HG02981 (cell line): ENCODE results near the gene PEX5L.
A peak's percentile ranks its signal among the peaks of the same experiment; 100 is the strongest.
"Not testable (repeated sequence)": the region's sequence is repeated elsewhere in the genome, so short reads cannot be mapped to it uniquely, and the experiment has no call there.

ENCODE experiments used
- ATAC-seq: cut with Tn5 transposase; IDR thresholded peaks from one replicate; pipeline ENCODE4 v1.9.1; 2021; ENCODE audit warnings: mild to moderate bottlenecking, moderate library complexity; ENCODE audit not compliant: unreplicated experiment

PEX5L gene, protein sequence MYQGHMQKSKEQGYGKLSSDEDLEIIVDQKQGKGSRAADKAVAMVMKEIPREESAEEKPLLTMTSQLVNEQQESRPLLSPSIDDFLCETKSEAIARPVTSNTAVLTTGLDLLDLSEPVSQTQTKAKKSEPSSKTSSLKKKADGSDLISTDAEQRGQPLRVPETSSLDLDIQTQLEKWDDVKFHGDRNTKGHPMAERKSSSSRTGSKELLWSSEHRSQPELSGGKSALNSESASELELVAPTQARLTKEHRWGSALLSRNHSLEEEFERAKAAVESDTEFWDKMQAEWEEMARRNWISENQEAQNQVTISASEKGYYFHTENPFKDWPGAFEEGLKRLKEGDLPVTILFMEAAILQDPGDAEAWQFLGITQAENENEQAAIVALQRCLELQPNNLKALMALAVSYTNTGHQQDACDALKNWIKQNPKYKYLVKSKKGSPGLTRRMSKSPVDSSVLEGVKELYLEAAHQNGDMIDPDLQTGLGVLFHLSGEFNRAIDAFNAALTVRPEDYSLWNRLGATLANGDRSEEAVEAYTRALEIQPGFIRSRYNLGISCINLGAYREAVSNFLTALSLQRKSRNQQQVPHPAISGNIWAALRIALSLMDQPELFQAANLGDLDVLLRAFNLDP

DNA sequence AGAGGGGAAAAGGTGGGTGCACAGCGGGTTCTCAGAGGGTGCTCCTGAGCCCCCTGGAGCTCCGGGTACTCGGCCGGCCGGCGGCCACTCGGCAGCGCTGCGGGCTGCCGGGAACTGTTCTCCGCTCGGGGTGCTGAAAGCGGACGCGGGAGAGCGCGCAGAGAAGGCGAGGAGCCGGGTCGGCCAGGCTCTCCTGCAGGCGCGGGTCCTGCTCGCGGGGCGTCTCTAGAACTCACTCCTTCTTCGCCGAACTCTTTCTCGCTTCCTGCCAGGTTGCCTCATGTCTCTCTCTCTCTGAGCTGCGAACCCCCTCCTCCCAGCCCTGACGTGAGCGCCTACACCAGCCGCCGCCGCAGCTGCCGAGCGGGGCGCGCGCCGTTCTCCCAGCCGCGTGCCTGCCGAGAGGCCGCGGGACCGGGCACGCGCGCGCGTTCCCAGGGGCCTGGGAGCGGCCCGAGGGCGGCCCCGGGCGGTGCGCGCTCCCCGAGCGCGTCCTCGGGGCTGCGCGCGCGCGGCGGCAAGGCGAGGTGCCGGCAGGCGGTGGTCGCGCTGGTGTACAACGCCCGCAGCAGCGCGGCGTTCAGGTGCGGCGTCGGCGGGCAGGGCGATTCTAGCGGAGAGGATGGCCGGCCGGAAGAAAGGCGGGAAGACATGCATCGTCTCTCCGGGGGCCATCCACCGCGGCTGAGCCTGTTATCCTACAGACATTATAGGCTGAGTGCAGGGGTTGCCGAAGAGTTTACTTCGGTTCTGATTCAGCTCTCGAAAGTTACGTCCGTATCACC, at the start of gene PEX5L:
Gene PEX5L (minus strand): TSS at position 267 of the 785 bp plus-strand sequence. CDS start 338 bp downstream, outside the sequence.
- peak; percentile 83 for ATAC-seq

DNA sequence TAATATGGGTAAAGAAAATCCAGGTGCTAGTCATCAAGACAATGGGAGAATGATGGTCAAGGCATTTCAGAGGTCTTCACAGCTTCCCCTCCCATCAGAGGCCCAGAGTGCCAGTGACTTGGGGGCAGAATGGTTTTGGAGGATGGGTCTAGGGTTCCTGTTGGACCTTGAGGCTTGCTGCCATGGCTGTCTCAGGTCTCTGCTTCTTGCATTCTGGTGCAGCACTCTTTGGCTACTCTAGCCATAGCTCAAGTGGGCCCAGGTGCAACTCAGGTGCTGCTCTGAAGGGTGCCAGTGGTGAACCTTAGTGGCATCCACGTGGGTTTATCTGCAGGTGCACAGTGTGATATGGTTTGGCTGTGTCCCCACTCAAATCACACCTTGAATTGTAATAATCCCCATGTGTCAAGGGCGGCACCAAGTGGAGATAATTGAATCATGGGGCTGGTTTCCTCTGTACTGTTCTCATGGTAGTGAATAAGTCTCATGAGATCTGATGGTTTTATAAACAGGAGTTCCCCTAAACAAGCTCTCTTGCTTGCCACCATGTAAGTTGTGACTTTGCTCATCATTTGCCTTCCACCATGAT, 48.5 kb upstream of the PEX5L start:
- no peak for ATAC-seq

DNA sequence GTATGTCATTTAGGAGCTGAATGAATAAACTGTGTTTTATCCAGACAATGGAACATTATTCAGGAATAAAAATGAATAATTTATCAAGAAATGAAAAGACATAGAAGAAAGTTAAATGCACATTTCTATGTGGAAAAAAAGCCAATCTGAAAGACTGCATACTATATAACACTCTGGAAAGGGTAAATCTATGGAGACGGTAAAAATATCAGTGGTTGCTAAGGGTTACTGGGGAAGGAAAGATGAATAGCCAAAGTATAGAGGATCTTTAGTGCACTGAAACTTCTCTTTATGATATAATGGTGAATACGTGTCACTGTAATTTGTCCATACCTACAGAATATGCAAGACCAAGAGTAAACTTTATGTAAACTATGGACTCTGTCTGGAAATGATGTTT, 46.0 kb upstream of the PEX5L start:
- no peak for ATAC-seq

DNA sequence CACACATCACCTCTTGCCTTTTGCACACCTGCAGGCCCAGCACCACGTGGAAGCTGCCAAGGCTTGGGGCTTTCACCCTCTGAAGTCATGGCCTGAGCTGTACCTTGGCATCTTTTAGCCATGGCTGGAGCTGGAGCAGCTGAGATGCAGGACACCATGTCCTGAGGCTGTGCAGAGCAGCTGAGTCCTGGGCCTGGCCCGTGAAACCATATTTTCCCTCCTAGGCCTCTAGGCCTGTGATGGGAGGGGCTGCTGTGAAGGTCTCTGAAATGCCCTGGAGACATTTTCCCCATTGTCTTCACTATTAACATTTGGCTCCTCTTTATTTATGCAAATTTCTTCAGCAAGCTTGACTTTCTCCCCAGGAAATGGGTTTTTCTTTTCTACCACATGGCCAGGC, 41.9 kb upstream of the PEX5L start:
- no peak for ATAC-seq

DNA sequence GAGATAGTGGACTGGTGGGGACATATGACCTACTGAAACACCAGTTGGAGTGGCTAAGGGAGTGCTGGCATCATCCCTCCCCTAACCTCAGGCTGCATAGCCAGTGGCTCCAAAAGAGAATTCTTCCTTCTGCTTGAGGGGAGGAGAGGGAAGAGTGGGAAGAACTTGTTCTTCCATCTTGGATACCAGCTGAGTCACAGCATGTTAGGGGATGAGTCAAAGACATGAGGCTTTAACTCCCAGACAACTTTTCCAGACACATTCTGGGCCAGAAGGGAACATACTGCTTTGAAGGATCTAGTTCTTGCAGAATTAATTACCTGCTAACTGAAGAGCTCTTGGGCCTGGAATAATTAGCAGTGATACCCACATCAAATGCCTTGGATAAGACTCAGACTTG, 36.8 kb upstream of the PEX5L start:
- no peak for ATAC-seq

DNA sequence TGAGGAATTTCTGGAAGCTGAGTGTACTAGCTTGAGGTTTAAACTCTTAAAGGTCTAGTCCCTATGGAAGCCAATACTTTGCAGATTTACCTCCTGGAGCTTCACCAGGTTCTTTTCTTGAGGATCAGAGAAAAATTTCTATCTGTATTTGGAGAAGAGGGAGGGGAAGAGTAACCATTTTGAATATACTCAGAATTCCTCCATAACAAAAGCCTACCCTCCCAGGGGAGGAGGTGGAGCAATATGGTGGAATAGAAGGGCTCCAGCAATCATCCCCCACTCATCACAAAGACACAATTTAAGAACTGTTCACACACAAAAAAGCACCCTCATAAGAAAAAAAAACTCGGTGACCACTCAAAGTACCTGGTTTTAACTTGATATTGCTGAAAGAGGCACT, 36.0 kb upstream of the PEX5L start:
- no peak for ATAC-seq

DNA sequence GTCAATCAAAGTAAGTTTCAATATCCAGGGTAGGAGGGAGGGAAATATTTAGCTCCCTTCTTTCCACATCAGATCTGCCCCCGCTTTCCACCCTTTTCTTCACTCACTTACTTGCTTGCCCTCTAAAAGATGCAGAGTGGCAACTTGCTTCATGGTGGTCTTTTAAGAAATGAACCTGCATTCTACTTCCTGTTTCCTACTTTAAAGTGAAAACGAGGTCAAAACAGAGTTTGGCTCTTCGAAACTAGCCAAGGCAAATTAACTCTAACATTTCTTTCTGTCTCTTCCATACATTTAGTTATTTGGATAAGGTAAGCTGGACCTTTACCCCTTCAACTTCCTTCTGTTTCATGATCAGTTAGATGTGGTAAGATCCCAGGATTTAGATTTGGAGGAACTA, 34.2 kb upstream of the PEX5L start:
- no peak for ATAC-seq

DNA sequence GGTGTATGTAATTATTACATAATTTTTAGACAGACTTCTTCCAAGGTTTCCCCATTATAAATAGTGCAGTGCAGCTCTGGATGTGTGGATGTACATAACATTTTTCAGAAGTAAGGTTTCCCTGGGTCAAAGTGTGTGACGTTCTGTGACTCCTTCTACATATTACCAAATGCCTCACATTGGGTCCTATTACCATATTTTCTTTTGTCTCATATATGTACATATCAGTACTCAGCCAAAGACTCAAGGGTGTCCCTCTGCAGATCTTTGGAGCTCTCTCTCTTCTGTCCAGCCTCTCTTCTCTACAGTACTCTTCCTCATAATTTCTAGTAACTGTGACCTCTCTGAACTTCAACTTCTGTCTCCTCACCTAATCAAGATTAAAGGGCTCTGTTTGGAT, 31.3 kb upstream of the PEX5L start:
- no peak for ATAC-seq

DNA sequence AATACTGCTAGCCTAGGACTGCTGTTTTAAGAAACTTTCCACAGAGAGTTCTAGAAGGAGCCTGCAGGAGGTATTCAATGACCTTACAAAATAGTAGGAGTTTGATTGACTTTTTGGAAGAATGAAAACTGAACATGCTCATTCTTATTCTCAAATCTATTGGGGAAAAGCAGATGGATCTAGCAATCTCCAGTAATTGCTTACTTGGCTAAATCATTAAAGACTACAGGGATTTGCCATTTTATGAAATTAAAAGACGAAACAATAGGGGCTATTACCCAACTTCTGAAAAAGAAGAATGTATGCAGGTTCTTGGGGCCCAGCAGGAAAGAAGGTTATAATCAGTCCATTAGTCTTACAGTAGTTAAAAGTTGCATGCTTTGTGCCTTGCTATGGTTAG, 29.9 kb upstream of the PEX5L start:
- no peak for ATAC-seq

DNA sequence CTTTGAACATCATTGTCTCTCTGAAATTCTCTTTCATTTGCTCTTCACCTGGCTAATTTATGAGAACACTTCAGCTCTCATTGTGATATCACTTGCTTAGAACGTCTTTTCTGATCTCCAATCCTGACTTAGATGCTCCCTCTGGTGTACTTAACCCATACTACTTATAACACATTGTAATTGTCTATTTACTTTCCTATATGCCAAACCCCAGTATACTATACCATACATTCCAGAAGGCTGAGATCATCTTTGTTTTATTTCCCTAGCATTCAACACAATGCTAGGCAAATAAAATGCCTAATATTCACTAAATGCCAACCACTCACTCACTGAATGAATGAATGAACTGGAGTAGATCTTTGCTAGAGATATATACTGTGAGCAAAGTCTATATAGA, 27.0 kb upstream of the PEX5L start:
- no peak for ATAC-seq

DNA sequence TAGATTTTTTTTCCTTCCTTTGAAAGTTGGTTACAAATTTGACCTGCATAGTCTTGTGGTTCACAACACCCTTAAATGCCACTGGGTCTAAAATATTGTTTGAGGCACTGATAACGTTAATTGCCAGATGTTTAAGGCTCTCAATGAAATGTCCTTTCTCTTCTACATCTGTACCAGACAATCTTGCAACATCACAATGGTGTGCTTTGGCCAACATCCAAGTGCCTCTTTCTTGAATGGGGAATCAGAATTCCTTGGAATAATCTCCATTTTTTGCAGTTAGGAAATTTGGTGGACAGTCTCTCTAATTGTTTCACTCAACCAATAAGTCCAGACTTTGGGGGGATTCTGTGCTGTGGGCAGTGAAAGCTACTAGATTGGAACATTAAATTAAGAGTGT, 26.0 kb upstream of the PEX5L start:
- no peak for ATAC-seq

DNA sequence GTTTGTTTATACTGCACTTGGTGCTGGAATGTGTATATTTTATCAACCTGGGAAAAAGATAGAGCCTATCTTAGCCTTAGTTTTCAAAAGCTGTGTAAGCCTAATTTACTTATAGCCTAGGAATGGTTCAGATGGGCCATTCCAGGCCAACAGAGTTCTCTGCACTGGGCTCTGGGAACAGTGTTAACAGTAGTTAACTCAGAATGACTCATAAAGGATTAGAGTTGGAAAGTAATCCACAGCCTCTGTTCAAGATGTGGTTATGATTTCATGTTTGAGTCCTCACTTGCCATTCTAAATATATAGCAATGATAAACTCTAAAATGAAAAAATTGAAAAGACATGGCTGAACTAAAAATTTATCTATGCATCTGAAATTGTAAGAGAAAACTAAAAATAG, 22.6 kb upstream of the PEX5L start:
- no peak for ATAC-seq

DNA sequence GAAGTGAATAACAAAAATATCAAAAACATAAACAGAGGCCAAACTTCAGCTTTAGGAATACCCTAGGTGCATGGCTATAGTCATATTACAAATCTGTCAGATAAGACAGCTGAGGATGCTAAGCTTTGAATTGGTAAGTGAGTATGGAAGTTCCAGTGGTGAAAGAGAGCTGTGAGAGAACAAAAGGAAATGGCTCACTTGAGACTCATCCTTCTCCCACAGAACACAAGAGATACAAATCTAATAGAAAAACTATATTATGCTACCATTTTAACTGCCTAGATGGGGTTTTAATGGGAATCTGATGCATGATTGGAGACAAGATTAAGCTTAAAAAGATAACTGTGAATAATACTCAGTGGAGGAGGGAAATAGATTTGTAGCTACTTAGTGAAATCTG, 21.5 kb upstream of the PEX5L start:
- no peak for ATAC-seq

DNA sequence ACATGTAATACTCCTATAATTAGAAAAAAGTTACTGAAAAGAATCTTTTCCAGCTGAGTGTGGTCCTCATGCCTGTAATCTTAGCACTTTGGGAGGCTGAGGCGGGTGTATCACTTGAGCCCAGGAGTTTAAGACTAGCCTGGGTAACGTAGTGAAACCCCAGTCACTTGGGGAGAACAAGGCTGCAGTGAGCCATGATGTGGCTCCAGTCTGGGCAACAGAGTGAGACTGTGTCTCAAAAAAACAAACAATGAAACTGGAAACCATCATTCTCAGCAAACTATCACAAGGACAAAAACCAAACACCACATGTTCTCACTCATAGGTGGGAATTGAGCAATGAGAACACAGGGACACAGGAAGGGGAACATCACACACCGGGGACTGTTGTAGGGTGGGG, 18.9 kb upstream of the PEX5L start:
- ATAC-seq: not testable (repeated sequence)

DNA sequence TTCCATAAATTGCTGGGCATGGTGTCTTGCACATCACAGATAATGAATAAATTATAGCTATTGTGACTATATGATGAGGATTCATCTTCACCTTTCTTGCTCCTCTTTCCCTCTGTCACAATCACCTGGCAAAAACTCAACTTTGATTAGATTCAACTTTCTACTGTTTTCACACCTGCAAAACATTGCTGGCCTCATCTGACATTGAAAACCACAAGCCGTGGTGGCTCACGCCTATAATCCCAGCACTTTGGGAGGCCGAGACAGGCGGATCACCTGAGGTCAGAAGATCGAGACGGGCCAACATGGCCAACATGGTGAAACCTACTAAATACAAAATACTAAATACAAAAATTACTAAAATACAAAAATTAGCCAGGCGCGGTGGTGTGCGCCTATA, 12.7 kb upstream of the PEX5L start:
- no peak for ATAC-seq

DNA sequence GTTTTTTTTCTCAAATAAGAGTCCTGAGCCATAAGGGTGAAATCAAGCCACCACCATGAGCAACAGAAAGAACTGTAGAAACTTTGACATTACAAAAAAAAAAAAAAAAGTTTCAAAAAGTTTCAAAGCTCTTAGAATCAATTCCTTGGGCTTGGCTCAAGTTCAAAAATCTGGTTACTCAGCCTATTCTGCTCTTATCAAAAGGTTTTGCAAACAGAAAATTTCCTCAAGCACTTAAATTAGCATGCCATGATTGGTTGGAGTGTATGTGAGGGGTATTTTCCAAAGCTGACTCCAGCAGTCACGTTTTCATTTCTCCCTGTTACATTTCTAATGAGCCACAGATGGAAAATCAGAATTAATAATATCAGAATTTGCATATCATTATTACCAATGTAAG, 12.1 kb upstream of the PEX5L start:
- no peak for ATAC-seq

DNA sequence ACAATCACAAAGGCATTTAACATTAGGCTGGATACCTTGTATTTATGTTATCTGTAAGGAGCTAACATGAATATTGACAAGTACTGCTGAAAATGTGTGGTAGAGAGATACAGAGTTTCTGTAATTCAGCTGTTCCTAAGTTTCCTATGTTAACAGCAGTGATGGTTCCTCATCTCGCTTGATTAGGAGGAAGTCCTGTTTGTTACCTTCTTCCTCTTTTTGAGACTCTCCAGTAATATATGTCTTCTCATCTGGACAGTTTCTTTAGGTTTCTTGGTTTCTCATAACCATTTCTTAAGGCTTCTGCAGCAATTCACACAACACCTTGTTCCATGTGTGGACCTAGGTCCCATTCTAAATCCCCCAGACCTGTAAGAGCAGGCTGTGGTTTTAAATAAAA, 11.4 kb upstream of the PEX5L start:
- peak; percentile 93 for ATAC-seq

DNA sequence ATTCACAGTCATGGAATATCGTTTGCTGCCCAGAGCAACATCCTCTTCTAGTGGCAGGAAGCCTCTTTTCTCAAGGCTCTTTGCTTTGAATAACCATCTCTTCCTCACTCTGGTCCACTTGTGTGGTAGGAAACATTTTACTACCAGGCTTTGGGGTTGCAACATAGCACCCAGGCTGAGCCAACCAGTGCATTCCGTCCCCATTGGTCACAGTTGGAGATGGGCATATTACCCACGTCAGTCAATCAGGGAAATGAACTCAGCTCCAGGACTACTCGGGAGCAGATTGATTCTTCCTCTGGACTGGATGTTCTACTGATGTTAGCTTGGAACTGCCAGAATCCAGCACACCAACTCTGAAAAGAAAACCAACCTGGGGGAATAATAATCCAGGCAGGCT, 4.2 kb upstream of the PEX5L start:
- no peak for ATAC-seq

DNA sequence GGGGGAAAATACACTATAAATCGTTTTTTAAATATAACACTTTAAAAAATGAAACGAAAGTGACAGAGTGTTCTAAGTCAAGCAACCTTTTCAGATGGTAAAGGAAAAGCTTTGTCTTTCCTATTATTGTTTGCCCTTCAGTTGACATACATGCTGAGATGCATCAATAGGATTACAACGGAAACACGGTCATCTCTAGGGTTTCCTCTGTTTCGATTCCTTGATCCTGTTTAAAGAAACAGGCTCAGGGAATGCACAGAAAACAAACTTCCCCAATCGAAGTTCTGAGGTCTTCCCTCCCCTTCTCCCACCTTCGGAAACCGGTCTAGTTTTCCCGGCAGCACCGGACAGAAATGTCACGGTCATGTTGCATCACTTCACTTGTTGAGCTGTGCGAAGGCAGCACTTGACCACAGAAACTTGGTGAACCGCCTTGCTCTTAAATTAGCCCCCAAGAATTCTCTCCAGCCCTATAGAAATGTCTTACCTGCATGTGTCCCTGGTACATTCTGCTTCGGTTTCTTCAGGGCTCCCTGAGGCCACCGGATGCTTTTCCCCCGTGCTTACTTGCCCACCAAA, 556 bp downstream of the PEX5L start:
- peak; percentile 45 for ATAC-seq

DNA sequence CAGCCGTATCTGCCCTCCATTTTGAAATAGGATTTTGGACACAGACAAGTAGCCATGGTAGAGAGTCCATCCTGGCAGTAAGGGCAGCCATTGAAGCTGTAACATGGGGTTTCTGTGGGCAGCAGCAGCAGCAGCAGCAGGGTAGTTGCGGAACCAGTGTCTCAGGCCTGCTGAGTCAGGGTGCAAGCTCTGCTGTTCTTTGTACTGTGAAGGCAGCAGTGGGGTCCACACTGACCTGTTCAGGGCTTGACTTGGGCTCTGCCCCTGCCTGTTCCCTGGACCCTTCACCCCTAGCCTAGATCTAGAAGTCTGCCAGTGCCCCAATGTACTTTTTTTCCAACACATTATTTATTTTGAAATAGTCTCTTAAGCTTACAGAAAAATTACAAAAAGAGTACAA, 9.7 kb downstream of the PEX5L start:
- no peak for ATAC-seq

DNA sequence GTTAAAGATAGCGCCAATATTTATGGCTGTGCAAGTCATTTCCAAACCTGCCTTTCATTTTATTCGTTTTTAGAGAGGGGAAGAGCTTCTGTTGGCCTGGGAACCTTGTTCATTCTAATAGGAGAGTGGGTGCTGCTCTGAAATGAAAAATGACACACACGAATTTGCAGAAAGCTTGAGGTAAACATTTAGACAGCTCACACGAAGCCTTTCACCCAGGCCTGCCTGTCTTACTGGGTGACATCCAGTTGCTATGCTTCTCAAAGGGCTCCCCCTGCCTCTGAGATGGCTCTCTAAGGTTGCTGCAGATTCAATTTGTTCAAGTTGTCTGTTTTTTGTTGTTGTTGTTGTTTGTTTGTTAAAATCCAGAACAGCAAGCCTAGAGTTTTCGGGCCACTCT, 18.2 kb downstream of the PEX5L start:
- no peak for ATAC-seq
